Stimulated activated CD8-positive, alpha-beta memory T cell treated with anti-CD3 and anti-CD28 coated beads, Interleukin-15, amount 100 ng/mL, for 1 hour (primary cell): ENCODE results near the gene SDR9C7.
"Not testable (repeated sequence)": the region's sequence is repeated elsewhere in the genome, so short reads cannot be mapped to it uniquely, and the experiment has no call there.

Source experiments
- DNase-seq: peaks from one replicate; pipeline ENCODE4 v3.0.0-alpha.2; 2020; ENCODE audit warnings: low read depth

SDR9C7 gene

DNA sequence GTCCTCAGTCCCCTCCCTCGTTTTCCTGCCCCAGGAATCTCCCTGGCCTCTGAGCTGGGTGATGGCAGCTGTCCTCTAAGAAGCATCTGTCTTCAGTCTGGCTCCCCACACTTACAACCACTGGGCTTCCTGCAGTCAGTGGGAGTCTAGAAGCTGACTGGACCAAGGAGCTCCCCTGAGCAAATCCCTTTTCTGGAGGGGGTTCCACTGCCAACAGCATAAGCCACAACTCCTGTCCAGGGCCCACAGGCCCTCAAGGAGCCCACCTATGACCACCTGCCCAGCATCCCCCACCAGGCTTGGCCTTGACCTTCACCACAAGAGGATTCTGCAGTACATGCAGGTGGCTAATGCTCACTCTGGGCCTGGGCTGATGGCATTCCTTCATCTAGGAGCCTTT is 19.1 kb upstream of the SDR9C7 start:
- DNase-seq, result no peak

DNA sequence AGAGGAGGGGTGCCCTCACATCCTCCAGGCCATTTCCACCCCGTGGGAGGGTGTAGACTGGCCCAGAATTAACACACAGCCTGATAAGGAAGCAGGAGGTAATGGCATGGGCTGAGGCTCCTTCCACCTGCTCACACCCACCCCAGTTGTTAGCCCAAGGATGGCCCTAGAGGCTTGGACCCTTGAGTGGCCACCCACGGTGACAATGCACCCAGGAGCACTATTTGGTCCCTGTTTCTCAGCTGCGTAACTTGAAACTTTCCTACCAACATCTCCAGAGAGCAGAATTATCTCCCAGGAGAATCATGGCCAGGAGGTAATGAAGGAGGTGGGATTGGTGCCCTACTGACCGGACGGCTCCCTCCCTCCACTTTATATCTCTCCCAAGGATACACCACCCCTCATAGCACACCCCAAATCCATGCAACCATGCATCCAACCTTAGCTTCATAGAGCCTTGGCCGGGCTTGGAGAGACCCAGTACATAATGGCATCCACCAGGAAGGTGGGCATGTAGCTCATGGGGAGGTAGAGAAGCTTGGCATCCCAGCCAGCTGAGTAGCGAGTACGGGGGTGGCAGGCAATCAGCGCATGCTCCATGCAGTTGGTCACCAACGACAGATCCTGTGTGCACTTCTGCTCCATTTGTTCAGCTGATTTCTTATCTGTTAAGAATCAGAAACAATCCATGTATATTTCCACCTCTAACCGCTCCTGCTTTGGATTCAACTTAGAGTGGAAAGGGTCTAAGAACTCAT is 17.6 kb upstream of the SDR9C7 start:
- no peak for DNase-seq

DNA sequence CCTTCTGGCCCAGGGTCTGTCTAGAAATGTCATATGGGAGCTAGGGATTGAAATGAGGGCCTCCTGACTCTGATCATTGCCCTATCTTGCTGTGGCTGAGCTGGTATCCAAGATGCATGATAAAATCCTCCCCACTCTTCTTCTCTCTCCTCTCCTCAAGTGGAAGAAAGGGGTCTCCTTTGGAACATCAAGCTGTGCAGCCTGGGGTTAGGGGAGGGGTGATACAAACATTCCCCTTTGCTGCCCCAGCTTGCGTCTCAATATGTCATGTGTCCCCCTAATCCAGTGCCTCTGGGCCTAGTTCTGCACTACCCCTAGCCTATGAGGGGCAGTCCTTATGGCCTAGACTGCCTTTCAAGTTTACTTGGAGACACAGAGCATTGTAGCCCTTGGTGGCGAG is 14.7 kb upstream of the SDR9C7 start:
- DNase-seq, result no peak

DNA sequence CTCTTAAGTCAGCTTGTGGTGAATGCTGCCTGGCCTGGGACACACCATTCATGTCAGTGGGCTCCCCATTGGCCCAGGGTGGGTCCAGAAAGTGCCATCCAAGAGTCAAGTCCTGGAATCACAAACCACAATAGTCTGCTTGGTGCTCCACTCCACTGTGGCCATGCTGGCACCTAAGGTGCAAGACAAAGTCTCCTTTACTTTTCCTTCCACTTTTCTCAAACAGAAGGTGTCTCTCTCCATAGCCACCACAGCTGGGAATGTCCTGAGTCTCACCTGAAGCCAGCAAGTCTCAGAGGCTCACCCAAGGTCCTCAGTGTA is 14.2 kb upstream of the SDR9C7 start:
- DNase-seq, result no peak

DNA sequence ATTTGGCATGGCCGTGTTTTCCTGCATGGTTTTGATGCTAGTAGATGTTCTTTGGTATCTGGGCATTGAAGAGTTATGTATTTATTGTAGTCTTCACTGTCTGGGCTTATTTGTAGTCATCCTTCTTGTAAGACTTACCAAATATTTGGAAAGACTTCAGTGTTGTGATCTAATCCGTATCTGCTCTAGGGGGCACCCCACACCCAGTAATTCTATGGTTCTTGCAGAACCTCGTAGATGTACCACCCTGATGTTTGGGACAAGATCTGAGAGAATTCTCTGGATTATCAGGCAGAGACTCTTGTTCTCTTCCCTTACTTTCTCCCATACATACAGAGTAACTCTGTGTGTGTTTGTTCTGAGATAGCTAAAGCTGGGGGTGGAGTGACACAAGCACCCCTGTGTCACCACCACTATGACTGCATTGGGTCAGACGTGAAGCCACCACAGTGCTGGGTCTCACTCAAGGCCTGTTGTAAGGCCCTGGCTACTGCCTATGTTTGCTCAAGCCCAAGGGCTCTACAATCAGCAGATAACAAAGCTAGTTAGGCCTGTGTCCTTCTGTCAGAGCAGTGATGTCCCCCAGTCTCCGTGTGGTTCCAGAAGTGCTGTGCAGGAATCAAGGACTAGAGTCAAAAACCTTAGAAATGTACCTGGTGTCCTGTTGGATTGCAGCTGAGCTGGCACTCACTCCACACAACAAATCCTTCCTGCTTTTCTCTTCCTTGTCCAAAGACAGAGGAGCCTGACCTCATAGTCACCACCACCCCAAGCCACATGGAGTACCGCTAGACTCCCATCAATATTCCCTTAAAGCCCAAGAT is 13.6 kb upstream of the SDR9C7 start:
- DNase-seq, result no peak

DNA sequence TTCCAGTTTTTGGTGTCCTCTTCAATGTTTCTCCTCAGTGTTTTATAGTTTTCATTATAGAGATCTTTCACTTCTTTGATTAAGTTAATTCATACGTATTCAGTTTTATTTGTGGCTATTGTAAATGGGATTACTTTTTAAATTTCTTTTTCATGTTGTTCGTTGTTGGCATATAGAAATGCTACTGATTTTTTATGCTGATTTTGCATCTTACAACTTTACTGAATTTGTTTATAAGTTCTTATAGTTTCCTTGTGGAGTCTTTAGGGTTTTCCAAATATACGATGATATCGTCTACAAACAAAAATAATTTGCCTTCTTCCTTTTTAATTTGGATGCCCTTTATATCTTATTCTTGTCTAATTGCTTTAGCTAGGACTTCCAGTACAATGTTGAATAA is 9.7 kb upstream of the SDR9C7 start:
- no peak for DNase-seq

DNA sequence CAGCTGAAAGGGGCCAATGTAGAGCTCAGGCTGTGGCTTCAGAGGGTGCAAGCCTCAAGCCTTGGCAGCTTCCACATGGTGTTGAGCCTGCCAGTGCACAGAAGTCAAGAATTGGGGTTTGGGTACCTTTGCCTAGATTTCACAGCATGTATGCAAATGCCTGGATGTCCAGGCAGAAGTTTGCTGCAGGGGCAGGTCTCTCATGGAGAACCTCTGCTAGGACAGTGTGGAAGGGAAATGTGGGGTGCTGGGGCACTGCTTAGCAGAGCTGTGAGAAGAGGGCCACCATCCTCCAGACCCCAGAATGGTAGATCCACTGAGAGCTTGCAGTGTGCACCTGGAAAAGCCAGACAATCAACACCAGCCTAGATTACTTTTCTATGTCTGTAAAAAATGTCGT is 9.2 kb upstream of the SDR9C7 start:
- DNase-seq, result not testable (repeated sequence)

DNA sequence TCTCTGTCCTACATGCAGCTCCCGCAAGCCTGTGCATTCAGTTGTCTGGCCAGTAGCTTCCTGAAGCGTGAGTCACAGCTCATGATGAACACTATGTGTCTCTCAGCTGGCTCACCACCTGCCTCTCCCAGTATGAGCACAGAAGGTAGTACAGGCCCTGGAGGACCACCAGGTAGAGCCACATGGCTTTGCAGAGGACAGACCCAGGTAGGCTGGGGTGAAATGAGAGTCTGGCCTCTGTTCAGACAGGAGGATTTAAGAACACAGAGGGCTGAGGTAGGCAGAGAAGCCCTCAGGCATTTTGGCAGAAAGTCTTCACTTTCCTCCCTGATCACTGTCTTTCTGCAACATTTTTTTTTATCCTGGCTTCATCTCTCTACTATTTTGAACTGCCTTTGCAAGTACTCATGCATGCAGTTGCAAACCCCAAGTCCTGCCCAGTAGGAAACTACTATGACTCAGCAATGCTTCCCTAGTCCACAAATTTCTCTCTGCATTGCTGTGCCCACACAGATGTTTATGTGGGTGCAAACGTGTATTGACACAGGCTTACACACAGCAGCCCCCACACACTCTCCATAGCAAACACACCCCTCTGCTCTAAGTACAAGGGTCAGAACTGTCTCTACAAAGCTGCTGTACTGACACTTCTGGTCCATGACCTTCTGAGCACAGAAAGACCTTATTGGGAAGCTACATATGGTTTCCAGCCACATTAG is 7.2 kb upstream of the SDR9C7 start:
- no peak for DNase-seq

DNA sequence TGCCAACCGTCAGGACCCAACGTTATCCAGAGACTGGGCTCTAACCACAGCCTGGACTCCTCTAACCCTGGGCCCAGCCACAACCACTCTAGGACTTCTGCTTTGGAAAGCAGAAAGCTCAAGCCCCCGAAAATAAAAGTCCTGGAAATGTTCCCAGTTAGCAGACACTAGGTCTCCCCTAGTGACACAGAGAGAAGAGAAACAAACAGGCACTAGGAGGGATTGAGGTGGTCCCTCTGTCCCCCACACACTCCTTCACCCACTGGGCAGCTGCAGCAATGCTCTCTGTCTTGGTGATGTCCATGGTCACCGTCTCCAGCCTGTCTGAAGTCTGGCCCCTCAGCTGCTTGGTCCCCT is 6.7 kb upstream of the SDR9C7 start:
- not testable (repeated sequence) for DNase-seq

DNA sequence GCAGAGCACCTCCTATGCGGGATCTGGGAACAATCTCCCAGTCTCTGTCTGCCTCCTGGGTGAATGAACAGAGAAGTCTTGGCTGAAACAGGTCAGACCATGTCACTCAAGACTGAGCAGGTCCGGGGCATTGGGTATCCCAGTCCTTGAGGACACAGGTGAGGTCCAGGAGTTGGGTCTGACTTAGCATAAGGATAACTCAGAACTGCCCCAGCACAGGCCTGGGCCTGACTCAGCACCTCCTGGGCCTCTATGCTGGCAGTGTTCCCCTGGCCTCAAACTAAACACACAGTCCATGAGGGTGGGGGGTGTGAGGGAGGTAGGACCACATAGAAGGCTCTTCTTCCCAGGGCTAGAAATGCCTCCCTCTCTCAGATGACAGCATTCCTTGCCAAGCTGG is 1.5 kb upstream of the SDR9C7 start:
- no peak for DNase-seq

DNA sequence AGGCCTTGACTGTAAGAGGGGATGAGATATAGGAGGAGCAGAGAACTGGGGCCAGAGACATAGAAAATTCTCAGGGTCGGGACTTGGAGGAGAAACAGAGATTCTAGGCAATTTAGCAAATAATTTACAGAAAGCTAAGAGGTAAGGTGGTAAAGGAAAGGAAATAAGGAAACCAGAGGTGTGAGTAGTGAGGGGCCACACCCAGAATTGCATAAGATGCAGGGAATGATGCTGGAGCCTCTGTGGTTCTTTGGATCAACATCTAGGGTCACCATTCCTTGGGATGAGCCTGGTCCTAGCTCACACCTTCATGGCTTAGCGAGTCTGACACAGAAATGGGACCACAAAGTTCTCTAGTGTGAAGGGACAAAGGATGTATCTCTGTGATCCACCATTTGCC is 949 bp upstream of the SDR9C7 start:
- DNase-seq, result no peak

DNA sequence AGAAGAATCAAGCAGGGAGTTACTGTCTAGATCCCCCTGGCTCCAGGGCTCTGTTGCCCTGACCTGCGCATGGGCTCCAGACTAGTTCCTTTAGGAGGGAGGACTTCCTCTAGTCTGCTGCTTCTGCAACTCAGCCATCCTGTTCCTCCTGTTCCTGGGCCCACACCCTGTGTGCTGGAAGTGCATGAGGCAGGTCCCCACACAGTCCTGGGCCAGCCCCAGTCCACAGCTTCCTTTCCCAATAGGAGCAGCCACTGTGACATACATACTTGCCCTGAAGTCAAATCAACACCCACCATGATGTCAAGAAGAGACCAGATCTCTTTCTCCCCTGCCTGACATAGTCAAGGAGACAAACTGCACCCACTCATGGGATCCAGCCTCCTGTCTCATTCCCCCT is 1.3 kb downstream of the SDR9C7 start:
- DNase-seq, result no peak

DNA sequence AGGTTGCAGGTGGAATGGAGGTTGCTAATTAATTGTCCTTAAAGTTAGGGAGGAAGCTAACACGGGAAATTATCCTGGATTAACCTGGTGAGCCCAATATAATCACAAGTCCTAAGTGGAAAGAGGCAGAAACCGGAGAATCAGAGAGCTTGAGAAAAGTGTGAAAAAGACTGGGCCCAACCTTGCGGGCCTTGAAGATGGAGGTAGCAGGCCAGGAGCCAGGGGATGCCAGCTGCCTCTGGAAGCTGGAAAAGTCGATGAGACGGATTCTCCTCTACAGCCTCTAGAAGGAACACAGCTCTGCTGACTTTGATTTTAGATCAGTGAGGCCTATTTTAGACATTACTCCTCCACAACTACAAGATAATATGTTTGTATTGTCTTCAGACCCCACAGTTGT is 2.1 kb downstream of the SDR9C7 start:
- no peak for DNase-seq

DNA sequence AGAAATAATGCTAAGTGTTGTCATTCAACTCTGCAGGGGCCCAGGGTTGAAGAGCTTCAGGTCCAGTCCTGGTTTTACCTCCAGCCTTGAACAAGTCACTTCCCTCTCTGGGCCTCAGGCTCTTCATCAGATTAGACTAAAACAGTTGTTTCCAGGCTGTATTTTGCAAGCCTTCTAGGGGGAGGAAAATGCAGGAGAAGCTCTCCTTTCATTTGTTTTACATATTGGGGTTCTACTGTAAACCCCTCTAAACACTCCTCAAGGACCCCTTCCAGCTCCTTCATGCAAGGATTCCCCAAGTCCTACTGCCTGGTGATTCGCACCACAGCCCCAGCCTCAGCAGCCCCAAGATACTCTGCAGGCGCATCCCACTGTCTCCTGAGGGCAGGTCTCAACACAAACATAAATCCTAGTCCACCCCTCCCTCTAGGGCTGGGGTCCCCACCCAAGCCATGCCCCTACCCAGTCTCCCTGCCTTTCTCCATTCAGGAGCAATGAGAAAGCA is 2.7 kb downstream of the SDR9C7 start:
- DNase-seq, result no peak

DNA sequence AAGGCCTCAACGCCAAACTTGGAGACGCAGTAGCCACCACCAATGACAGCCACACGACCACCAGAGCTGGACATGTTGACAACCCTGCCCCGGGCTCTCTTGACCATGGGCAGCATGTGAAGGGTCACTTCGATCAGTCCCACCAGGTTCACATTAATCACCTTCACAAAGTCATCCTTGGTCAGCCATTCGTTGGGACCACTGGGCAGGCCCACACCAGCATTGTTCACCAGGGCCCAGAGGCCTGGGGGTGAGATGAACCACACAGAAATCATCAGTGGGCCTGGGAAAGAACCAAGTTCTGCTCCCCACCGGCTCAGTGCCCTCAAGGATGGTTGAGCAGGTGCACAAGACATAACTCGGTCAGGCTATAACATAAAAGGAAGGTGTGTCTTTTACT is 4.0 kb downstream of the SDR9C7 start:
- DNase-seq, result no peak

DNA sequence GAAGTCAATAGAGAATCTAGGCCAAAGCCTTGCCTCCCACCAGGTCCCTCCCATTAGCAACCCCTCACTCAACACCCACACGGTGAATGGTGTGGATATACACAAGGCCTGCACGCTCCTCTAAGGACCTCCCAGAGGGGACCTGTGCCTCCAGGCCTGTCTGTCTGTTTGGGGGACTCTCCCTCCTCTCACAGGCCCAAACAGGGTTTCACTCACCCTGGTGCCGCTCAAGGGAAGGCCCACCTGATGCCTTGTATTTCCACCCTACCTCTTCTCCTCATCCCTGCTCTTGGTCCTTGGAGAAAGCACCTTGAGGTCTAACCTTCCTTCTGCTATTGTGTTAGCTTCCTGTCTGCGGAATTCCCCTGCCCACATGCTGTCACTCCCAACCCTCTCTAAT is 4.4 kb downstream of the SDR9C7 start:
- DNase-seq, result no peak

DNA sequence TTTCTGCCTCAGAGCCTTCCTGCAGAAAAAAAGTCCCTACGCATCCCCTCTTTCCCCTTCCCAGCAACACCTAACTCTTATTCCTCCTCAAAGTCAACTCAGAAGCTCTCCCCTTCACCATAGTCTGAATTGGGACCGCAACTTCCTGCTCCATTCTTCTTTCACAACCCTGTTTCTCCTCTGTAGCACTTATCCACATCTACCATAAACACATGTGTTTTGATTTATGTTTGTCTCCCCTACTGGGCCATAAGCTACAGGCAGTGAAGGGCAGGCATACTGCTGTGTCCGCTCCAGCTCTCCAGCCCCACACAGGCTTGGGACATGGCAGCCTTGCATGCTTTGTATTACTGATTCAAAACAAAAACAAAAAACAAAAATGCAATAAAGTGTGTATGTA is 5.9 kb downstream of the SDR9C7 start:
- DNase-seq, result no peak

DNA sequence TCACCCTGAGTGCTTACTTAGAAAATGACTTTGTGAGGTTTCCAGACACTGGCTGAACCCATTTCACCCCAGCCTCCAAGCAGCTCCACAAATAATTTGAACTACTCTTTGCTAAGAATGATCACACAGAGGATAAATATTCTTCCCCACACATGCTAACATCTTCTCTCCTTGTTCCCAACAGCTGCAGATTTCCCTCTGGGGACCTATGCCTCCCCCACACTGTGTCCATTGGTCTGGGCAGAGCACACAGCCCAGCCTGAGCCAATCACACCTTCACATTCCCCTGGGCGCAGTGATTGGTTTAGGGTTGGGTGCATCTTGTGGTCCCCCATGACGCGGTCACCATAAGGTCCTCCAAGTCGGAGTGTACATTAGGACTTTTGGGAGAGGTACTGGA is 6.9 kb downstream of the SDR9C7 start:
- no peak for DNase-seq

DNA sequence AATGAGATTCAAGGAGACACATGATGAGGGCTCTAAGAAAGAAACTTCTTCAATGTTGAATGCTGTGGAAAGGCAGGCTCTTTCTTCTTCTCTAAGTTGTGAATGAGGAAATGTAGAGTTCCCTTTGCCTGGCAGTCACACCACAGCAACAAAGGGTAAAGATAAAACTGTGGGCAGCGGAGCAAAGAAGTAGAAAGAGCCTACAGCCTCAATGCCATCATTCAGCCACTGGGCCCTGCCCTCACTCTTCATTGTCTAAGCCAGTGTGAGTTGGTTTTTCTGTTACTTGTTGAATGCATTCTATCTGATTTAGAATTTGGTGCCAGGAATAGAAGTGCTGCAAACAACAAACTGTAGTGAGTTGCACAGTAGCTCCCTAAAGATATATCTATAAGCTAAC is 12.2 kb downstream of the SDR9C7 start:
- DNase-seq, result no peak

DNA sequence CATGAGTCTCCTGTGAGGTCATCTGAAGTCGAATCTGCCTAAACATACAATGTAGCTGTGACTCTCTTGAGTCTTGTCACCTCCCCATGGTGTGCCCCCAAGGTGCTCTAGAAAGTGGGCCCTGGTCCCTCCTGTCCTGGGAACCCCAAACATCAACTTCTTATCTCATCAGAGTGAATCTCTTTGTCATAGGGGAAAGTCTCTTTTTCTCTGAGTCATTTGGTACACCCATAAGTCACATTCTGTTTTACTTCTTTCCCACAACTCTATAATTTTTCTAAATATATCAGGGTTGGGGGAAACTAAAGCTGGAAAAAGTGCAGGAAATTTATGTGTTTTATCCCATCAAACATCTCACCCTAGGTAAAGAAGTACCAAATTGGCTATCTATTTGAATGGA is 12.9 kb downstream of the SDR9C7 start:
- no peak for DNase-seq

DNA sequence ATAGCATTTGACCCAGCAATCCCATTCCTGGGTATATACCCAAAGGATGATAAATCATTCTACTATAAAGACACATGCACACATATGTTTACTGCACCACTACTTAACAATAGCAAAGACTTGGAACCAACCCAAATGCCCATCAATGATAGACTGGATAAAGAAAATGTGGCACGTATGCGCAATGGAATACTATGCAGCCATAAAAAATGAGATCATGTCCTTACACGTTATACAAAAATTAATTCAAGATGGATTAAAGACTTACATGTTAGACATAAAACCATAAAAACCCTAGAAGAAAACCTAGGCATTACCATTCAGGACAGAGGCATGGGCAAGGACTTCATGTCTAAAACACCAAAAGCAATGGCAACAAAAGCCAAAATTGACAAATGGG is 16.1 kb downstream of the SDR9C7 start:
- not testable (repeated sequence) for DNase-seq

DNA sequence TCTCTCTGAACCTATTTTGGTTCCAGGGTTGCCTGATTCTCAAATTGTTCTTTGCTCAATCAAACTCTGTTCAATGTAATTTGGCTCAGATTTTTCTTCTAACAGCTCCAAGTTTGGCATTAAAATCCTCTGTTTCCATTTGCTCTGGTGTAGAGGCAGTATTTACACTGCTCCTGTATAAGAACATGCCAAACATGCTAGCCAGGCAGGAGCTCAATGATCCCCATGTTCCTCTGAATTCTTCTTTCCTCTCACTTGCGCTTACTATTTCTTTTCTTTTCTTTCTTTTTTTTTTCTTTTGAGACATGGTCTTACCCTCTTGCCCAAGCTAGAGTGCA is 17.2 kb downstream of the SDR9C7 start:
- DNase-seq, result no peak

DNA sequence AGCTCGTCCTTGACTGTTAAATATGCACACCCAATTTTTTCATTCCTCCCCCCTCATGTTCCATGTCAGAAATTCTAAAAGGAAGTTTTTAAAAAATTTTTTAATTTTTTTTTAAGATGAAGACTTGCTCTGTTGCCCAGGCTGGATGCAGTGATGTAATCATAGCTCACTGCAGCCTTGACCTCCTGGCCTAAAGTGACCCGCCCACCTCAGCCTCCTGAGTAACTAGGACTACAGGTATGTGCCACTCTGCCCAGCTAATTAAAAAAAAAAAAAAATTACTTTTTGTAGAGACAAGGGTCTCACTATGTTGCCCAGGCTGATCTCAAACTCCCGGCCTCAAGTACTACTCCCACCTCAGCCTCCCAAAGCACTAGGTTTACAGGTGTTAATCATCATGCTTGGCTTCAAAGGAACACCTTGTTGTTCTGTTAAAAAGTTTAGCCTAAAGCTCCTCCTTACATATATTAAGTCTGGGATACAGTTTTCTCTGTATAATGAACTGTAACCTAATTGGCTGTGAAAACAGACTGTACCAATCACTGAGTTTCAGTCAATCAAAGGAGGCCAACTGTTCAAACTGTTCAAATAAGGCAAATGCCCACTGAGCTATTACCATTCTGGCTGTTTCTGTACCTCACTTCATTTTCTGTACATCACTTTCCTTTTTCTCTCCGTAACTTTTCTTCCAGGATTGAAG is 17.8 kb downstream of the SDR9C7 start:
- no peak for DNase-seq
